ENCODE data around the gene MKX. TPM values are rescaled to one million over a fixed set of nuclear protein-coding genes. Genes with fewer than 3 reads are reported as not detected.
"Not testable (repeated sequence)": the region's sequence is repeated elsewhere in the genome, so short reads cannot be mapped to it uniquely, and the experiment has no call there.

Gene MKX
- total and polyA plus RNA-seq, 2 donors from 2014 or later, result 1.3 TPM; not detected in 1

GRCh38 chr10:27685681-27686080 is 59.9 kb downstream of the MKX start:
- H3K27ac ChIP-seq (ENCODE audit: low read depth in 2 of 2, low read length in 2 of 2), result no peak overlapping the region
- no peaks in the 10 kb centered on the region for H3K4me1 ChIP-seq (ENCODE audit: control insufficient read depth in 2 of 3, insufficient read depth in 2 of 3, low read depth in 1 of 3, low read length in 3 of 3)
- intact Hi-C loops (cut with DNase I), result no loop called here
- no peak overlapping the region for H3K9ac ChIP-seq (ENCODE audit: low read length in 3 of 3)
- no peak for FAIRE-seq
- no peaks in the 10 kb centered on the region for H3K9me3 ChIP-seq (ENCODE audit: control insufficient read depth in 2 of 3, insufficient read depth in 1 of 3, low read length in 3 of 3)
- no peaks in the 10 kb centered on the region for H3K27me3 ChIP-seq (ENCODE audit: control insufficient read depth, insufficient read depth, low read length)
- no peaks in the 10 kb centered on the region for H3K36me3 ChIP-seq (ENCODE audit: control insufficient read depth in 2 of 3, insufficient read depth in 3 of 3, low read length in 3 of 3)
- DNase-seq, result no peak
- H3K4me3 ChIP-seq (ENCODE audit: low read length in 3 of 3), result no peak overlapping the region
- TF ChIP-seq CTCF (IDR thresholded peaks at IDR 0.05; ENCODE audit: borderline replicate concordance, extremely low read depth, insufficient read depth), result no peak

DNA sequence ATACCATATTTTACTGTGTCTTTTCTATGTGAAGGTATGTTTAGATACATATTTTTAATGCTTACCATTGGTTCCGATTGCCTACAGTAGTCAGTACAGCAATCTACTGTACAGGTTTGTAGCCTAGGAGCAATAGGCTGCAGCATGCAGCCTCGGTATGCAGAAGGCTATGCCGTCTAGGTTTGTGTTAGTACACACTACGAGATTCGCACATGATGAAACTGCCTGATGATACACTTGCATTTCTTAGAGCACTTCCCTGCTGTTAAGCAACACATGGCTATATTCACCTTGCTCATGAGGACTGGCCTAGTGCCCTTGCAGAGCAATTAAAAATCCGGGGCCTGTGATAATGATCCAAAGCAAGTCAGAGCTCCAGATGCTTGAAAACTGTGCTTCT is 62.4 kb downstream of the MKX start:
- no peak overlapping the region for H3K9ac ChIP-seq (ENCODE audit: low read length in 3 of 3)
- no peaks in the 10 kb centered on the region for H3K27me3 ChIP-seq (ENCODE audit: control insufficient read depth, insufficient read depth, low read length)
- H3K4me1 ChIP-seq (ENCODE audit: control insufficient read depth in 2 of 3, insufficient read depth in 2 of 3, low read depth in 1 of 3, low read length in 3 of 3), result no peaks in the 10 kb centered on the region
- TF ChIP-seq CTCF (IDR thresholded peaks at IDR 0.05; ENCODE audit: borderline replicate concordance, extremely low read depth, insufficient read depth), result no peak
- no peak overlapping the region for H3K27ac ChIP-seq (ENCODE audit: low read depth in 2 of 2, low read length in 2 of 2)
- no peaks in the 10 kb centered on the region for H3K36me3 ChIP-seq (ENCODE audit: control insufficient read depth in 2 of 3, insufficient read depth in 3 of 3, low read length in 3 of 3)
- intact Hi-C loops (cut with DNase I), result loop anchor here (5.0 kb wide), 1 partner anchor 199 kb away; no protein-coding TSS in a partner anchor
- DNase-seq, result no peak
- no peaks in the 10 kb centered on the region for H3K9me3 ChIP-seq (ENCODE audit: control insufficient read depth in 2 of 3, insufficient read depth in 1 of 3, low read length in 3 of 3)
- no peak overlapping the region for H3K4me3 ChIP-seq (ENCODE audit: low read length in 3 of 3)
- FAIRE-seq, result no peak

- not testable (repeated sequence) for H3K4me1 ChIP-seq (ENCODE audit: control insufficient read depth in 2 of 3, insufficient read depth in 2 of 3, low read depth in 1 of 3, low read length in 3 of 3); H3K36me3 ChIP-seq (ENCODE audit: control insufficient read depth in 2 of 3, insufficient read depth in 3 of 3, low read length in 3 of 3); FAIRE-seq; H3K9me3 ChIP-seq (ENCODE audit: control insufficient read depth in 2 of 3, insufficient read depth in 1 of 3, low read length in 3 of 3); H3K9ac ChIP-seq (ENCODE audit: low read length in 3 of 3); H3K27me3 ChIP-seq (ENCODE audit: control insufficient read depth, insufficient read depth, low read length); H3K4me3 ChIP-seq (ENCODE audit: low read length in 3 of 3); H3K27ac ChIP-seq (ENCODE audit: low read depth in 2 of 2, low read length in 2 of 2); DNase-seq
- intact Hi-C loops (cut with DNase I), result loop anchor here (5.0 kb wide), 1 partner anchor 201 kb away; no protein-coding TSS in a partner anchor
Measured at GRCh38 chr10:27681795-27682194, 63.8 kb downstream of the MKX start.

DNA sequence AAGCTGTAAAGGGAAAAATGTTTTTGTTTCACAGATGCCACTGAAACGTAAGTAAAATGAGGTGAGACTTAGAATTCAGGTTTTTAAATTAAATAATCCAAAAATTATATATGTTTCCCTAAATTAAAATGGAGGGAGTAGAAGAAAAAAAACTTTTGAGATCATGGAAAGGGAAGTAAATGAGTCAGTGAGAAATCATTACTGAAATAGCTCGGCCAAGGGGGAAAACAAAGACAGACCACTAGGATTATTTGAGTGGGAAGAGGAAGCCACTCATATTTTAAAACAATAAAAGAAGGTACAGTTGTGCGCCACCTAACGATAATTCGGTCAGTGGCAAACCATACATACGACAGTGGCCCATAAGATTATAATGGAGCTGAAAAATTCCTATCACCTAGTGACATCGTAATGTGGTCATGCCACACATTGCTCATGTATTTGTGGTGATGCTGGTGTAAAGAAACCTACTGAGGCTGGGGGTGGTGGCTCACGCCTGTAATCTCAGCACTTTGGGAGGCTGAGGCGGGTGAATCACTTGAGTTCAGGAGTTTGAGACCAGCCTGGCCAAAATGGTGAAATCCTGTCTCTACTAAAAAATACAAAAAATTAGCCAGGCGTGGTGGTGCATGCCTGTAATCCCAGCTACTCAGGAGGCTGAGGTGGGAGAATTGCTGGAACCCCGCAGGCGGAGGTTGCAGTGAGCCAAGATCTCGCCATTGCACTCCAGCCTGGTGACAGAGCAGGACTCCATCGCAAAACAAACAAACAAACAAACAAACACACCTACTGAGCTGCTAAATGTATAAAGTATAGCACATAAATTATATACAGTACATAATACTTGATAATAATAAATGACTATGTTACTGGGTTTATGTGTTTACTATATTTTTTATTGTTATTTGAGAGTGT is 64.7 kb downstream of the MKX start:
- no peaks in the 10 kb centered on the region for H3K27me3 ChIP-seq (ENCODE audit: control insufficient read depth, insufficient read depth, low read length)
- no peak overlapping the region for H3K27ac ChIP-seq (ENCODE audit: low read depth in 2 of 2, low read length in 2 of 2)
- H3K4me1 ChIP-seq (ENCODE audit: control insufficient read depth in 2 of 3, insufficient read depth in 2 of 3, low read depth in 1 of 3, low read length in 3 of 3), result no peaks in the 10 kb centered on the region
- H3K36me3 ChIP-seq (ENCODE audit: control insufficient read depth in 2 of 3, insufficient read depth in 3 of 3, low read length in 3 of 3), result no peaks in the 10 kb centered on the region
- FAIRE-seq, result no peak
- no peak overlapping the region for H3K4me3 ChIP-seq (ENCODE audit: low read length in 3 of 3)
- intact Hi-C loops (cut with DNase I), result loop anchor here (5.0 kb wide), 1 partner anchor 201 kb away; no protein-coding TSS in a partner anchor
- no peak for DNase-seq
- no peak for TF ChIP-seq CTCF (IDR thresholded peaks at IDR 0.05; ENCODE audit: borderline replicate concordance, extremely low read depth, insufficient read depth)
- peaks cover 0 to 2% (median 0%) of the 10 kb centered on the region in 3 donors for H3K9me3 ChIP-seq (ENCODE audit: control insufficient read depth in 2 of 3, insufficient read depth in 1 of 3, low read length in 3 of 3)
- H3K9ac ChIP-seq (ENCODE audit: low read length in 3 of 3), result no peak overlapping the region
